Measurements from ENCODE around the gene NCOA4.
"Not testable (repeated sequence)": the region's sequence is repeated elsewhere in the genome, so short reads cannot be mapped to it uniquely, and the experiment has no call there.

DNA sequence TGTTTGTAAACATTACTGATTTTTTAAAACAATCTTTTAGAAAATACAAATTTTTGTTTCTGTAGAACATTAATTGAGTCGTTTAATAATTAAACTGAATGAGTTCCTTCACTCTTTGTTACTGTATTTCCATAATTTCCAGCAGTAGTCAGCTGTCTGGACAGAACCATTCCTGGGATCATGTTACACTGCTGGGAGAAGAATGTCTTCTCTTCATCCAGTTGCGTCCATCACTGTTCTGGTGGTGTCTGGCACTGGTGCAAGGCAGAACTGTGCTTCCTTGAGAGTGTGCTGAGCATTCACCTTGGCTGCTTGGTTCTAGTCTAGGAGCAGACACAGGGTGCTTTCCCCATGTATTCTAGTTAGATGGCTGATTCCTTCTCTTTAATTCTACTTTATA is 46.0 kb downstream of the NCOA4 start:
- TF ChIP-seq, protein P1, sequence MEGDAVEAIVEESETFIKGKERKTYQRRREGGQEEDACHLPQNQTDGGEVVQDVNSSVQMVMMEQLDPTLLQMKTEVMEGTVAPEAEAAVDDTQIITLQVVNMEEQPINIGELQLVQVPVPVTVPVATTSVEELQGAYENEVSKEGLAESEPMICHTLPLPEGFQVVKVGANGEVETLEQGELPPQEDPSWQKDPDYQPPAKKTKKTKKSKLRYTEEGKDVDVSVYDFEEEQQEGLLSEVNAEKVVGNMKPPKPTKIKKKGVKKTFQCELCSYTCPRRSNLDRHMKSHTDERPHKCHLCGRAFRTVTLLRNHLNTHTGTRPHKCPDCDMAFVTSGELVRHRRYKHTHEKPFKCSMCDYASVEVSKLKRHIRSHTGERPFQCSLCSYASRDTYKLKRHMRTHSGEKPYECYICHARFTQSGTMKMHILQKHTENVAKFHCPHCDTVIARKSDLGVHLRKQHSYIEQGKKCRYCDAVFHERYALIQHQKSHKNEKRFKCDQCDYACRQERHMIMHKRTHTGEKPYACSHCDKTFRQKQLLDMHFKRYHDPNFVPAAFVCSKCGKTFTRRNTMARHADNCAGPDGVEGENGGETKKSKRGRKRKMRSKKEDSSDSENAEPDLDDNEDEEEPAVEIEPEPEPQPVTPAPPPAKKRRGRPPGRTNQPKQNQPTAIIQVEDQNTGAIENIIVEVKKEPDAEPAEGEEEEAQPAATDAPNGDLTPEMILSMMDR (conservative IDR thresholded peaks at IDR 0.05 in 1 of 2, IDR thresholded peaks at IDR 0.05 in 1 of 2; ENCODE audit: extremely low read depth in 1 of 2, insufficient read depth in 1 of 2, low read depth in 1 of 2, low read length in 2 of 2): not testable (repeated sequence)
- not testable (repeated sequence) for TF ChIP-seq EZH2 (IDR thresholded peaks at IDR 0.05; ENCODE audit: borderline replicate concordance, low read length)

Measured in mammary epithelial cell (primary cell).